Activated CD4-positive, alpha-beta T cell treated with anti-CD3 and anti-CD28 coated beads, Interleukin-2, amount 50 U/mL, for 1 hour (primary cell): ENCODE data around the gene GRAMD1B.

Experiments
- DNase-seq: peaks from one replicate; pipeline ENCODE4 v3.0.0-alpha.2; 2020

The GRAMD1B gene

GRCh38 chr11:123429913-123430720, at the start of gene GRAMD1B:
Gene GRAMD1B (plus strand): TSS chr11:123430269. CDS start chr11:123430793, 524 bp downstream.
- DNase-seq, result peak; percentile 75

- DNase-seq, result no peak
Measured at GRCh38 chr11:123381149-123381548, 48.9 kb upstream of the GRAMD1B start.

GRCh38 chr11:123381817-123382554, 48.1 kb upstream of the GRAMD1B start:
- DNase-seq, result no peak

- no peak for DNase-seq
Measured at GRCh38 chr11:123382555-123383074, 47.5 kb upstream of the GRAMD1B start.

GRCh38 chr11:123384116-123384515, 46.0 kb upstream of the GRAMD1B start:
- no peak for DNase-seq

- DNase-seq, result no peak
Measured at GRCh38 chr11:123386796-123387510, 43.1 kb upstream of the GRAMD1B start.

GRCh38 chr11:123388640-123389039, 41.4 kb upstream of the GRAMD1B start:
- no peak for DNase-seq

GRCh38 chr11:123390146-123390545, 39.9 kb upstream of the GRAMD1B start:
- no peak for DNase-seq

- no peak for DNase-seq
Measured at GRCh38 chr11:123391646-123392348, 38.3 kb upstream of the GRAMD1B start.

GRCh38 chr11:123392431-123392830, 37.6 kb upstream of the GRAMD1B start:
- no peak for DNase-seq

- no peak for DNase-seq
Measured at GRCh38 chr11:123392844-123393243, 37.2 kb upstream of the GRAMD1B start.

GRCh38 chr11:123393312-123393927, 36.6 kb upstream of the GRAMD1B start:
- DNase-seq, result no peak

- DNase-seq, result no peak
Measured at GRCh38 chr11:123404676-123405075, 25.4 kb upstream of the GRAMD1B start.

- no peak for DNase-seq
Measured at GRCh38 chr11:123405123-123405592, 24.9 kb upstream of the GRAMD1B start.

- no peak for DNase-seq
Measured at GRCh38 chr11:123406441-123407129, 23.5 kb upstream of the GRAMD1B start.

GRCh38 chr11:123407130-123407995, 22.7 kb upstream of the GRAMD1B start:
- DNase-seq, result peak; percentile 60

GRCh38 chr11:123407996-123408597, 22.0 kb upstream of the GRAMD1B start:
- DNase-seq, result no peak

- no peak for DNase-seq
Measured at GRCh38 chr11:123408619-123409455, 21.2 kb upstream of the GRAMD1B start.
